IPS DF 4.7 (cell line): ENCODE results near the gene CLASRP.
"Not testable (repeated sequence)": the region's sequence is repeated elsewhere in the genome, so short reads cannot be mapped to it uniquely, and the experiment has no call there.

Experiments used
- DNase-seq: peaks from one replicate; pipeline ENCODE4 v3.0.0-alpha.2; 2013; ENCODE audit warnings: low spot score; ENCODE audit errors: extremely low read depth

The CLASRP gene

DNA sequence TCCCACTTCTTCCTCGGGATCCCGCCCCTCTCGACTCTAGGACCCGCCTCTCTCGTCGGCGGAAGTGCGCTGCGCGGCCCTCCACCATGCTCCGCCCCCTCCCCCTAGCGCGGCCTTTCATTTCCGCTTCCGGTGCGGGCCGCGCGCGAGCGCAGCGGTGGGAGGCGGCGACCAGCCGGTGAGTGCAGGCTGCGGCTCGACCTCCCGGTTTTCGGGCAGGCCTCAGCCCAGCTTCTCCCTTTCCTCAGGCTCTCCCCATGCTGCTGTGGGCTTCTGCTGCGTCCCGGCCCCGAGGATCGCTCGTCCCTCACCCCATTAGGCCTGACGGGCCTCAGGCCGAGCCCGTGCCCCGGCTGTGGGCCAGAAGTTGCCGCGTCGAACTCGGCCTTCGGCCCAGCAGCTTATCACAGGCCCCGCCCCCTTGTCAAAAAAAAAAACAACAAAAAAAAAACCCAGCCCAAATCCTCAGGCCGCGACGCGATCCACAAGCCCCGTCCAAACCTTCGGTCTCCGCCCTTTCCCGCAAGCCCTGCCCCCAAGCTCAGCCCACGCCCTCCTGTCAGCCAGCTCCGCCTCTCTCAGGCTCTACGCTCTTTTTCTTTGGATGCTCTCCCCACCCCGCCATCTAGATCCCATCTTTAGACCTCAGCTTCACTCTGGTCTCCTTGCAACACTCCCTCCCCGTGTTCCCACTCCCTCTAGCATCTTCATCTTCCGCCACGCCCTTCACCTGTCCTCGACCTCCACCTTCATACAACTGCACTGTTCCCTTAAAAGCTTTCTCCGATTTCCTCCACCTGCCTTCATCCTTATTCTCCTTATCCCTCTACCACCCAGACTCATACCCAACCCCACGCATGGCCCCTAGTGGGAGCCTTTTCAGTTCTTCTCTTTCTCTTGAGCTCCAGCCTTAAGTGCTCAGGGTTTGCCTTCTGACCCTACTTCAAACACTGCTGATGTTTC is at the start of gene CLASRP:
Gene CLASRP, plus strand, starts transcription at position 115 of the 963 bp plus-strand sequence. CDS start 1,168 bp downstream, outside the sequence.
- DNase-seq, result no peak

- no peak for DNase-seq
Observed at GRCh38 chr19:44990459-44990858, 48.4 kb upstream of the CLASRP start.

- no peak for DNase-seq
Observed at GRCh38 chr19:44990966-44991365, 47.9 kb upstream of the CLASRP start.

GRCh38 chr19:44992336-44993163 is 46.3 kb upstream of the CLASRP start:
- no peak for DNase-seq

GRCh38 chr19:44993526-44993925 is 45.3 kb upstream of the CLASRP start:
- DNase-seq, result no peak

- no peak for DNase-seq
Observed at GRCh38 chr19:44993926-44994537, 44.8 kb upstream of the CLASRP start.

DNA sequence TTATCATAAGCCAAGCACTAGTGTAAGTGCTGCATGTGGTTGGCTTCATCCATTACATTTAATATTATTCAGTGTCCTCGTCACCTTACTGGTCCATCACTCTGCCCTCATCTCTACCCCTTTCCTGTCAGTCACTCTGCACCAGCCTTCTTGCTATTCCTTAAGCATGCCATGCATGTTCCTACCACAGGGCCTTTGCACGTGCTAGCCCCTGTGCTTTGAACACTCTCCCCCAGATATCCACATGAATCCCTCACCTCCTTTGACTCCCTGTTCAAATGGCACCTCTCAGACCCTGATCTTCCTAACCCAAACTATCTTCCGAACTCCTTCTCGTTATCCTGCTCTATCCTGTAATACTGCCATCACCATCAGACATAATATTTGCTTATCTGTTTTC is 40.8 kb upstream of the CLASRP start:
- DNase-seq, result no peak

GRCh38 chr19:44999131-44999925 is 39.5 kb upstream of the CLASRP start:
- DNase-seq, result not testable (repeated sequence)

GRCh38 chr19:45000665-45001064 is 38.2 kb upstream of the CLASRP start:
- not testable (repeated sequence) for DNase-seq

GRCh38 chr19:45001087-45001739 is 37.6 kb upstream of the CLASRP start, which contains the start of gene RELB:
TSS of gene RELB (plus strand) at chr19:45001464. CDS start at chr19:45001580, 116 bp downstream.
- DNase-seq, result no peak

- no peak for DNase-seq
Observed at GRCh38 chr19:45003485-45003884, 35.4 kb upstream of the CLASRP start.

DNA sequence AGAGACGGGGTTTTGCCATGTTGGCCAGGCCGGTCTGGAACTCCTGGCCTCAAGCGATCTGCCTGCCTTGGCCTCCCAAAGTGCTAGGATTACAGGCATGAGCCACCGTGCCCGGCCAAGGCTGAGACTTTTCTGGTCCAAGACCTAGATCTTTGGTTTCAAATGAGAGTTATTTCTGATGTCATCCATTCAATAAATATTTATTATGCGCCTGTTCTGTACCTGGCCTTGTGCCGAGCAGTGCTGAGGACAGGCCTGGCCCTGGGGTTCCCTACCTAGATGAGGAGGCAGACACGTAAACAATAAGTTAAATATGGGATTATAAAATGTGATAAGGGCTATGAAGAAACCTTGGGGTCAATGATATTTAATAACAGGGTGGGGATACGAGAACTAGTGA is 33.1 kb upstream of the CLASRP start:
- DNase-seq, result no peak

- no peak for DNase-seq
Observed at GRCh38 chr19:45008552-45008951, 30.3 kb upstream of the CLASRP start.

DNA sequence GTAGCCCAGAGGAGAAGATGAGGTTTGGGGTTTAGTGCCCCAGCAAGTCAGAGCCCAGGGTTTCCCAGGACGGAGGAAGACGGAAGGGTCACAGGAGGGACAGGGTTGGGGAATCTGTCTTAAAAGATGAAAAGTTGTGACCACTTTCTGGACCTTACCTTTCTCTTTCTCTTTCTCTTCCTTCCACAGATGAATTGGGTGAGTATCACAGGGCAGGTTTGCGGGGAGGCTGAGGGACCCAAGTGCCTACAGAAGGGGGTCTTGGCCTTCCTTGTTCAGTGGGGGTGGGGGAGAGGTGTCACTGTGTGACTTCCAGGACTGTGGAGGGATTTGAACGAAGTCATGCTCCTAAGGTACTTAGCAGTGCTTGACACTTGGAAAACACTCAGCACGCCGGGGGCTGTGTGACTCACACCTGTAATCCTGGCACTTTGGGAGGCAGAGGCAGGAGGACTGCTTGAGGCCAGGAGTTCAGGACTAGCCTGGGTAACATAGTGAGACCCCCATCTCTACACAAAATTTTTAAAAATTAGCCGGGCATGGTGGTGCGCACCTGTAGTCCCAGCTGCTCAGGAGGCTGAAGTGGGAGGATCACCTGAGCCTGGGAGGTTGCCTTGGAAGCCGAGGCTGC is 29.1 kb upstream of the CLASRP start:
- DNase-seq, result no peak

DNA sequence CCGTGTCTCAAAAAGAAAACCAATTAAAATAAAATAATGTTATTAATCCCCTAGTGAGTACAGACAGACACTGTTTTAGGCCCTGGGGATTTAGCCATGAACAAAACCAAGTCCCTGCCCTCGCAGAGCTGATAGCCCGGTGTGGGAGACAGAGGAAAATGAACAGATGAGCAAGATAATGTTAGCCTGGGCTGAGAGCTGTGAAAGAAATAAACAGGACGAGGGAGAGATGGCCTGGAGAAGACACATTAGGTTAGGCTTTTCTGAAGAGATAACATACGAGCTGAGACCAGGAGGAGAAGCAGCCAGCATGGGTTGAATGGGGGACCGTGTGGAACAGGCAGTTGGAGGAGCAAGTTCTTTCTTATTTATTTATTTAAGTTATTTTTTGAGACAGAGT is 28.5 kb upstream of the CLASRP start:
- DNase-seq, result no peak

DNA sequence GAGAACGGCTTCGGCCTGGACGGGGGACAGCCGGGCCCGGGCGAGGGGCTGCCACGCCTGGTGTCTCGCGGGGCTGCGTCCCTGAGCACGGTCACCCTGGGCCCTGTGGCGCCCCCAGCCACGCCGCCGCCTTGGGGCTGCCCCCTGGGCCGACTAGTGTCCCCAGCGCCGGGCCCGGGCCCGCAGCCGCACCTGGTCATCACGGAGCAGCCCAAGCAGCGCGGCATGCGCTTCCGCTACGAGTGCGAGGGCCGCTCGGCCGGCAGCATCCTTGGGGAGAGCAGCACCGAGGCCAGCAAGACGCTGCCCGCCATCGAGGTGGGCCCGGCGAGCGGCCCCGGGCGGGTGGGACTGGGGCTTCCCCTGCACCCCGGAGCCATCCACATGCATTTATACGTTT is 26.9 kb upstream of the CLASRP start:
- no peak for DNase-seq

DNA sequence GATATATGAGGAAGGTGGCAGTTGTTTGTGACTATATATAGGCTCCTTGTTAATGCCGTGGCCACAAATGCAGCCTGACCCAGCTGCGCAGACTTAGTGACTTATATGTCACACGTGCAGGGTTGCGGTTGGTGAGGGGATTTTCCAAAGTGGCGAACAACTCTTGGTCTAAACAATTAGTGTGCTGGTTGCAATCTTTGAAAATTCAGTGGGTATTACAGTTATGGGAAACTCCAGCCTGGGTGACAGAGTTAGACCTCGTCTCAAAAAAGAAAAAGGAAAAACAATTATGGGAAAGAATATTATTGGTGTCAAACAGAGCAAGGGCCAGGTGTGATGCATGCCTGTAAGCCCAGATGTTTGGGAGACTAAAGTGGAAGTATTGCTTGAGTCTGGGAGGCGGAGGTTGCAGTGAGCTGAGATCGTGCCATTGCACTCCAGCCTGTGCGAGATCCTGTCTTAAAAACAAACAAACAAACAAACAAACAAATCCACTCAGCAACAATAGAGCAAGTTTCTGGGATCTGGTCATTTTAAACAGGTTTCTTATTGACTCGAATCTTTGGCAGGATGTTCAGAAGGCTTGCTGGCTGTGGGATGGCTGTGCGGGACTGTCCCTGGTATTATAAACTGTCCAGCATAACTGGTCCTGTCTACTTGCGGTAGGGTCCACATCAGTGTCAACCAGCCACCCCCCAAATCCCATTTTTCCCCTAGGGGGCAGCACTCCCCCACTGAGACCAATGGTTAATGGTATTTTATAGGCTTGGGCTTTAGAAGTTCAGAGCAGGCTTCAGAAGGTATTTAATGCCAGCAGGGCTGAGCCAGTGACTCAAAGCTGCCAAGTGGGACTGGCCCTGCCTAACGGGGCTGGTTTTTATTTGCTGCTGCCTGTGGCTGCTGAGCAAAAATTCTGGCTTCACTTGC is 22.2 kb upstream of the CLASRP start:
- no peak for DNase-seq

DNA sequence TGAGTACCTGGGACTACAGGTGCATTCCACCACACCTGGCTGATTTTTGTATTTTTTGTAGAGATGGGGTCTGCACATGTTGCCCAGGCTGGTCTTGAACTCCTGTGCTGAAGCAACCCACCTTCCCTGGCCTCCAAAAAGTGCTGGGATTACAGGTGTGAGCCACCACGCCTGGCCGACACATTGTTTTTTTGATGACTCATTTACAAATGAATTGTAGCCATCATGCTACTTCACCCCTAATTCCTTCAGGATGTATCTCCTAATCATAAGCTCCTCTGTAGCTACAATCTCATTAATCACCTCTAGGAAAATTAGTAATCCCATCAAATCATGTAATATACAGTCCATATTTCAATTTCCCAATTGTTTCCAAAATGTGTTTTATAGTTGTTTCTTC is 19.7 kb upstream of the CLASRP start:
- no peak for DNase-seq

DNA sequence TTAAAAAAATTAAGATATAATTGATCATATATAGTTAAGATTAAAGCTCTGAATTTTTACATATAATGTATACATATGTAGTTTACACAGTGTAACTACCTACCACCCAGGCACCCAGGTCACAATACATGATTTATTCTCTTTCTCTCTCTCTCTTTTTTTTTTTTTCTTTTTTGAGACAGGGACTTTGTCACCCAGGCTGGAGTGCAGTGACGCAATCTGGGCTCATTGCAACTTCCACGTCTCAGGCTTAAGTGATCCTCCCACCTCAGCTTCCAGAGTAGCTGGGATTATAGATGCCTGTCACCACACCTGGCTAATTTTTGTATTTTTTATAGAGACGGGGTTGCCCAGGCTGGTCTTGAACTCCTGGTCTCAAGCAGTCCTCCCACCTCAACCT is 18.8 kb upstream of the CLASRP start:
- no peak for DNase-seq
